AG09309 (cell line): Measurements from ENCODE around the gene AACS.

Source experiments
- DNase-seq: peaks from one replicate; pipeline ENCODE4 v3.0.0-alpha.2; 2010; ENCODE audit warnings: low read depth
- H3K4me3 ChIP-seq: 2 replicates; pipeline ENCODE4 v1.5.1; 2011; ENCODE audit warnings: mild to moderate bottlenecking, low read depth, low read length, moderate library complexity; ENCODE audit not compliant: control insufficient read depth
- CTCF ChIP-seq: IDR thresholded peaks from 2 replicates; pipeline ENCODE4 v1.5.1; 2011; ENCODE audit warnings: mild to moderate bottlenecking, low read depth, low read length, inconsistent platforms; ENCODE audit not compliant: insufficient read depth, control insufficient read depth; ENCODE audit errors: missing control alignments

Gene AACS

GRCh38 chr12:125191361-125192087 lies 126.3 kb downstream of the AACS start:
- no peak for DNase-seq
- H3K4me3 ChIP-seq, result no peak overlapping the region
- TF ChIP-seq CTCF, result no peak

- no peak for DNase-seq
- no peak for TF ChIP-seq CTCF
- H3K4me3 ChIP-seq, result no peak overlapping the region
Observed at GRCh38 chr12:125192690-125193221, 127.5 kb downstream of the AACS start.
